ENCODE measurements around the gene ENTPD7. TPM values are rescaled to one million over a fixed set of nuclear protein-coding genes. Genes with fewer than 3 reads are reported as not detected.

Gene ENTPD7
- total and polyA plus RNA-seq, 2 experiments from 2014 or later: 5.1 to 6.7 TPM

DNA sequence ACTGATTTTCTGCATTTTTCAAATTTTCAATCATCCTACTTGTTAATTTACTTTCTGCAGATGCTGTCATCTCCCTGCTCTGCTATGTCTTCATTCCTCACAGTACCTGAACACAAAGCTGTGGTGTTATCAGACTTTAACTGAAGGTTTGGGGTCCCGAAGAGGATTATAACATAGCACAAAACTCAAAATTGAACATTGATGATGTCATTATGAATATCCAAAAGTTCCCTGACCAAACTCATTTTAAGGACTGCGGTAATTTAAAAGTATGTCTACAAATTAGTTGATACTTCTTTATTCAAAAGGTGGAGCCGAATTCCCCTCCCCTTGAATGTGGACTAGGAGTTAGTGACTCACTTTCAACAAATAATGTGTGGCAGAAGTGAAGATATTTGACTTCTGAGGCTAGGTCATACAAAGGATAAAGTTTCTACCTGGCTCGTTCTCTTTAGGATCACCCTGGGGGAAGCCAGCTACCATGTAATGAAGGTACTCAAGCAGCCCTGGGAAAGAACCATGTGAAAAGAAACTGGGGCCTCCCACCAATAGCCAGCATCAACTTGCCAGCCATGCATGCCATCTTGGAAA lies 6.4 kb upstream of the ENTPD7 start:
- Histone ChIP-seq H3K27me3 (peaks cover 15% of the 10 kb centered on the region), H3K4me3 (no peak overlapping the region), H3K27ac (no peak overlapping the region), H3K4me1 (ENCODE audit: low read depth) (no peaks in the 10 kb centered on the region), H3K36me3 (no peaks in the 10 kb centered on the region), H3K9me3 (ENCODE audit: low read depth) (no peaks in the 10 kb centered on the region)
- no peak for DNase-seq (ENCODE audit: low read depth in 1 of 2, low spot score in 1 of 2)
- TF ChIP-seq CTCF (IDR thresholded peaks at IDR 0.05; ENCODE audit: low read depth, low read length): no peak

- Histone ChIP-seq H3K27ac (no peak overlapping the region), H3K27me3 (peaks cover 25% of the 10 kb centered on the region)
Observed at GRCh38 chr10:99654390-99655175, 4.7 kb upstream of the ENTPD7 start.

GRCh38 chr10:99656199-99657064 lies 2.9 kb upstream of the ENTPD7 start:
- no peak overlapping the region for H3K27ac ChIP-seq
- no peak overlapping the region for H3K4me3 ChIP-seq
- H3K27me3 ChIP-seq: peaks cover 25% of the 10 kb centered on the region
- peaks cover 6% of the 10 kb centered on the region for H3K4me1 ChIP-seq (ENCODE audit: low read depth)
- peak in 1 of 2 donors; percentile 14 for DNase-seq (ENCODE audit: low read depth in 1 of 2, low spot score in 1 of 2)
- no peaks in the 10 kb centered on the region for H3K36me3 ChIP-seq
- no peak for TF ChIP-seq CTCF (IDR thresholded peaks at IDR 0.05; ENCODE audit: low read depth, low read length)
- H3K9me3 ChIP-seq (ENCODE audit: low read depth): no peaks in the 10 kb centered on the region

More at GRCh38 chr10:99654390-99655175, 4.7 kb upstream of the ENTPD7 start:
- no peaks in the 10 kb centered on the region for H3K36me3 ChIP-seq
- H3K4me1 ChIP-seq (ENCODE audit: low read depth): no peaks in the 10 kb centered on the region
- no peaks in the 10 kb centered on the region for H3K9me3 ChIP-seq (ENCODE audit: low read depth)
- DNase-seq (ENCODE audit: low read depth in 1 of 2, low spot score in 1 of 2): no peak
- TF ChIP-seq CTCF (IDR thresholded peaks at IDR 0.05; ENCODE audit: low read depth, low read length): no peak
- H3K4me3 ChIP-seq: no peak overlapping the region

GRCh38 chr10:99658622-99659030 lies 683 bp upstream of the ENTPD7 start:
- DNase-seq (ENCODE audit: low read depth in 1 of 2, low spot score in 1 of 2): peak; percentile 15 to 50
- H3K27me3 ChIP-seq: peaks cover 25% of the 10 kb centered on the region
- no peaks in the 10 kb centered on the region for H3K36me3 ChIP-seq
- H3K4me3 ChIP-seq: peak overlapping the region; percentile 85
- no peak for TF ChIP-seq CTCF (IDR thresholded peaks at IDR 0.05; ENCODE audit: low read depth, low read length)
- H3K9me3 ChIP-seq (ENCODE audit: low read depth): no peaks in the 10 kb centered on the region
- H3K4me1 ChIP-seq (ENCODE audit: low read depth): peaks cover 6% of the 10 kb centered on the region
- no peak overlapping the region for H3K27ac ChIP-seq

DNA sequence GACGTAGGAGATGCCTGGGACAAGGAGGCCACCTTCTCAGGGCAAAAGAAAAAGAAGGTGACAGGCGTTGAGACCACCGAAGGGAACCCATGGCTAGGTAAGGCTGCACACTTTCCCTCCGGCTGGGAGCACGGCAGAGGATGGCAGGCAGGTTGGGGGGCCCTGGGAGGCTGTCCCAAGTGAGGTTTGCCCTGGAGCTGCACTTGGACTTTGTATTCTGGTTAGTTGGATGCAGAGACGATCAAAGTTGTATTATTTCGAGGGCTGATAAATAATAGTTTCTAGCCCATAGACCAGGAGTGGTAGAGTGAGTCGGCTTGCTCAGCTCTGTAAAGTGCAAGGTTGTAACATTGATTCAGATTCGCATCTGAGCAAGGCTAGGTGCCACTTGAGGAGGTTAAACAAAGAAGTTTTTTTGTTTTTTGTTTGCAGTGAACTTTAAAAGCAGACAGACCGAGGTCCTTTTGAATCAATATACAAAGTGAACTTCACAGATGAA lies 608 bp downstream of the ENTPD7 start:
- peak in 1 of 2 donors; percentile 3 for DNase-seq (ENCODE audit: low read depth in 1 of 2, low spot score in 1 of 2)
- H3K27me3 ChIP-seq: peaks cover 25% of the 10 kb centered on the region
- H3K27ac ChIP-seq: peak overlapping the region; percentile 5
- peak overlapping the region; percentile 85 for H3K4me3 ChIP-seq
- no peaks in the 10 kb centered on the region for H3K9me3 ChIP-seq (ENCODE audit: low read depth)
- no peaks in the 10 kb centered on the region for H3K36me3 ChIP-seq
- H3K4me1 ChIP-seq (ENCODE audit: low read depth): peaks cover 6% of the 10 kb centered on the region
- TF ChIP-seq CTCF (IDR thresholded peaks at IDR 0.05; ENCODE audit: low read depth, low read length): no peak

Data from cardiac muscle cell (in vitro differentiated cells and primary cell).